Endometrial microvascular endothelial cells (primary cell): ENCODE measurements around the gene PIP4K2C. TPM values are rescaled to one million over a fixed set of nuclear protein-coding genes. Genes with fewer than 3 reads are reported as not detected.

Experiments
- in situ Hi-C: cut with HindIII; loops from 2 replicates; pipeline ENCODE4 v1.10.0; 2017; ENCODE audit warnings: low sequenced_read_pairs, low pct_unique_long_range_greater_than_20kb; ENCODE audit errors: inconsistent ontology term
- total RNA-seq: library from RNA; depleted of rRNA; stranded (reverse); fragments of >200 nt; gene quantifications from one replicate; pipeline ENCODE4 v1.2.3, GENCODE V29; 2015; ENCODE audit errors: inconsistent ontology term

The PIP4K2C gene
- total RNA-seq, 1 donor from 2014 or later = 12.5 TPM

DNA sequence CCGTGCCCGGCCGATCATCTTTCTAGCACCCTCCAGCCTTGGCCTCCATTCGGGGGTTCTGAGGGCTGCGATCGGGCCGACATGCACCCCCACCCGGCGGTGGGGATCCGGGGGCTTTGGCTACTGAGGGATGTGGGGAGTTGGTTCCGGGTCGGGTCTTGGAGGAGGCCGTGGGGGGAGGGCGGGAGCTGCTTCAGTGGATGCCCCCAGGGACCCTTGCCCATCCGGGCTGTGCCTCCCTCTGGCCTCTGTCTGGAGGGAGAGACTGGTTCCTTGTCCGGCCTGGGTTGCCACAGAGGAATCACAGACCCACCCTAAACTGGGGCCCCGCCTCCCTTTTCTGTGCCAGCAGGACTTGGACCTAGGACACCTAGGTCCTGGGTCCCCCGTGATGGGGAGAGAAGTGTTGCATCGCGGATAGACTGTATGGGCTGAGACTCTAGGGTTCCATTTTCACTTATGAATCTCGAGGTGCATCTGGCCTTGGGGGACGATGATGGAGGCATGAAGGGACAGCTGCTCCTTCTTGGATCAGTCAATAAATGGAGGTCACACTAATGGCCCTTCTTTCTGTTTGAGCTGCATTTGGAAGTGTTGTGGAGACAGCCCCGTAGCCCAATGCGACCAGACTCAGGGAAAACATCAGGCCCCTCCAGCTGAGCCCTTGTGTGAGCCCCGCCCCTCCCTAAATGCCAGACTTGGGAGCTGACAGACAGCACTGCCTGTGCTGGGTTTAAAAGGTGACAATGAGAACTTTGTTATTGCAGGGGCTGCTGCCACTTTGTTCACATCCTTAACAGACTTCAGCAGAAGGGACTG is 14.2 kb downstream of the PIP4K2C start:
- in situ Hi-C loops = no loop called here

GRCh38 chr12:57605811-57606311 is 14.9 kb downstream of the PIP4K2C start:
- in situ Hi-C loops = no loop called here

GRCh38 chr12:57606399-57606798 is 15.4 kb downstream of the PIP4K2C start:
- in situ Hi-C loops = no loop called here

DNA sequence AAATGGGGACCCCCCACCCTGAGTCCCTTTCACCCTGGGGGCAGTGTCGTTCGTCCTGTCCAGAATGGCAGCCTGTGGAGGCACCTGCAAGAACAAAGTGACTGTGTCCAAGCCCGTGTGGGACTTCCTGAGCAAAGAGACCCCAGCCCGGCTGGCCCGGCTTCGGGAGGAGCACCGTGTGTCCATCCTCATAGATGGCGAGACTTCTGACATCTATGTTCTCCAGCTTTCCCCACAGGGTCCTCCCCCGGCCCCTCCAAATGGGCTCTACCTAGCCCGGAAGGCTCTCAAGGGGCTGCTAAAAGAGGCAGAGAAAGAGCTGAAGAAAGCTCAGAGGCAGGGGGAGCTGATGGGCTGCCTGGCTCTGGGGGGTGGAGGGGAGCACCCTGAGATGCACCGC is 15.8 kb downstream of the PIP4K2C start:
- in situ Hi-C loops = no loop called here

- in situ Hi-C loops = no loop called here
These were observed 17.1 kb downstream of the PIP4K2C start for GRCh38 chr12:57607958-57608663.

GRCh38 chr12:57609101-57609780 is 18.2 kb downstream of the PIP4K2C start:
- in situ Hi-C loops = no loop called here

GRCh38 chr12:57609781-57610553 is 19.0 kb downstream of the PIP4K2C start:
- in situ Hi-C loops = no loop called here

DNA sequence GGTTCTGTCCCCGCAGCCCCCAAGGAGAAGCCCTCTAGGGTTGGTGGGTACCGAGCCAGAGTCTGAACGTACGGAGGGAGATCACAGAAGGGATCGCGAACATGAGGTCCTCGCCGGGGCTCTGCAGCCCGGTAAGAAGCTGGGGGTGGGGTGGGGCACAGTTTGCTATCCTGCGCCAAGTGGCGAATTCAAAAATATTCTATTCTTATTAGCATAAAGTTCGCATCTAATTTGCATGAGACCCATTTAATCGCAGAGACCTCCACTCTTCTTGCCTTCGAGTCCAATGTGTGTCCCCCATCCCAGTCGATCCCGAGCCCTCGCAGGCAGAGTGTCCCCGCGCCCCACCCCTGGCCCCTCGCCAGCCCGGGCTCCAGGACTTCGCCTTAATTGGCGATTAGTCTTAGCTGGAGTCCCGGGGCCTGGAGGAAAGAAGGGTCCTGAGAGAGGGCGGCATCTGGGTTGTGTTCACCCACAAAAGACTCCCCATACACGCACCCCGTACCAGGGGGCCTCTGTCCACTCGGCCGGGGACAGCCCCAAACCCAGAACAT is 19.6 kb downstream of the PIP4K2C start:
- in situ Hi-C loops = no loop called here

DNA sequence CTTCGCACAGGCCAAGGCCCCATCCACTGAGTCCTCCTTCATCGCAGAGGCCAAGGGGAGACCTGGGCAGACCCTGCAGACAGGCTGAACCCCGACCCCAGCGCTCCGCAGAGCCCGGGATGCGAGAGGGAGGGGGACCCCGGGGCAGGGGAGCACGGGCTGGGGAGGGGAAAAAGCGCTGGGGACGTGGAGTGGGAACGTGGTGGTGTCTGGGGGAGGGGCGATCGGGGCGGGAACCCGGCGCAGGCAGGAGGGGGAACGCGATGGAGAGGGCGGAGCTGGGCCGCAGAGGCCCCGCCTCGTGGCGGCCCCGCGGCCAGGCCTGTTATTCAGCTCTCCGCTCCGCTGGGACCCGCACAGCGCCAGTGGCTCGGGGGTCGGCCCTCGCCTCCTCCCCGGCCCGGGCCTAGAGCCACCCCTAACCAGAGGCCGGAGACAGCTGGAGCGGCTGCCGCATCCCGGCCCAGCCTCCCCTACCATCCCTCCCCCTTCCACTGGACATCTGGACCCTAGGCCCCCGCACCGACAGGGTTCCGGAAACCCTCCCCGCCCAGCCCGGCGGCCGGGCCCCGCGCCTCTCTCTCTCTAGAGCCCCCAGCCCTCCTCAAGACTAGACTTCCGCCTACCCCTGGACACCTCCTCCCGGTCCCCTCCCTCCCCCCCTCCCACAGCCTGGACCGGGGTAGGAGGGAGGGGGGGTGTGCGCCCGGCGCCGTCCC is 20.3 kb downstream of the PIP4K2C start, which contains the start of gene ARHGEF25:
TSS of gene ARHGEF25 (plus strand) at position 328 of the 719 bp plus-strand sequence. CDS start 460 bp downstream, outside the sequence.
- in situ Hi-C loops = no loop called here

GRCh38 chr12:57611827-57612710 is 21.1 kb downstream of the PIP4K2C start:
- in situ Hi-C loops = no loop called here

GRCh38 chr12:57612711-57613426 is 21.9 kb downstream of the PIP4K2C start:
- in situ Hi-C loops = no loop called here

- in situ Hi-C loops = no loop called here
These were observed 22.6 kb downstream of the PIP4K2C start for GRCh38 chr12:57613427-57614109.

DNA sequence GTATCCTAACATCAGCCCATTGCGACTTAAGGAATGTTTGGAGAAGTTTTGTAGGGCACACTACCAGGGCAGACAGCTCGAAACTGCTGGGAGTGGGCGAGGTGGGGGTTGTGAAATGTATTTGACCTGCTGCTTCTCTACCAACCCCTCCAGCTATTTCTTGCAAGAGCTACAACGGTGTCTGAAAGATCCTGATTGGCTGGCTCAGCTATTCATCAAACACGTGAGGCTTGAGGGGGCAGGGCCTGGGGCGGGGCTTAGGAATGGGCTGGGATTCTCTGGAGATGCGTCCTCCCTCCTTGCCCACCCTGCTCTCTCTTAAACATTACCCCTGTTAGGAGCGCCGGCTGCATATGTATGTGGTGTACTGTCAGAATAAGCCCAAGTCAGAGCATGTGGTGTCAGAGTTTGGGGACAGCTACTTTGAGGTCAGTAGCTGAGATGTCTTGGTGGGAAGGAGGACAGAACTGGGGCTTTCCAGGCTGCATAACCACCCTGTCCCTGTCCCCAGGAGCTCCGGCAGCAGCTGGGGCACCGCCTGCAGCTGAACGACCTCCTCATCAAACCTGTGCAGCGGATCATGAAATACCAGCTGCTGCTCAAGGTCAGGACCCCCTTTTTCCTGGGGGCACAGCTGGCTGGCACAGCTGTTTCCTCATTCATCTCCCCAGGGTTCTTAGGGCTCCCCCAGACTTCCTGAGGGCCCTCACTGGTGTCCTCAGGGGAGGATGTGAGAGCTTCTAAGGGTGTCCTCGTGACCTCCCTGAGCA is 23.4 kb downstream of the PIP4K2C start:
- in situ Hi-C loops = no loop called here

DNA sequence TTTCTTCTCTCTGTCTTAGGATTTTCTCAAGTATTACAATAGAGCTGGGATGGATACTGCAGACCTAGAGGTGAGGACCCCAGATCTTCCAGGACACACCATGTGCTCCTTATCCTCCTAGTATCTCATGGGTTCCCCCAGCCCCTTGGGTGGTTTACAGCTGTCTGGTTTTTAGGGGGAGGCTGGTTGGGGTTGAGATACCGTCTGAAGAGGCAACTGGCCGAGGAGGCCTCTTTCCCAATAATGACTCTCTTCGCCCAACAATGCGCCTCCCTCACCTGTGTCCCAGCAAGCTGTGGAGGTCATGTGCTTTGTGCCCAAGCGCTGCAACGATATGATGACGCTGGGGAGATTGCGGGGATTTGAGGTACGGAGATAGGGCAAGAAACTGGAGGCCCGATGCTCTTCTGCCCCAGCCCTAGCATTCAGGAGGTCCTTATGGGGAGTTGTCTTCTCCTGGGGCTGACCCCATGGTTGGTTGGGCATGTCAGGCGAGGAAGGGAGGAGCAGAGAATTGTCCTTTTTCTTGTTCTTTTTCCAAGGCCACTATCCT is 24.0 kb downstream of the PIP4K2C start:
- in situ Hi-C loops = no loop called here

GRCh38 chr12:57615637-57616036 is 24.6 kb downstream of the PIP4K2C start:
- in situ Hi-C loops = no loop called here
